Choroid plexus epithelial cell (primary cell): ENCODE data around the gene NGEF.

Source experiments
- DNase-seq: peaks from one replicate; pipeline ENCODE4 v3.0.0-alpha.2; 2010; ENCODE audit warnings: low read depth
- H3K4me3 ChIP-seq: 2 replicates; pipeline ENCODE4 v1.5.1; 2011; ENCODE audit warnings: low read depth, mild to moderate bottlenecking, control low read depth, low read length, moderate library complexity
- TF ChIP-seq, protein P1 (sequence below): conservative IDR thresholded peaks from 2 replicates; pipeline ENCODE4 v1.5.1; 2011; ENCODE audit warnings: low read depth, mild to moderate bottlenecking, control low read depth, inconsistent platforms, low read length, moderate library complexity

Gene NGEF

DNA sequence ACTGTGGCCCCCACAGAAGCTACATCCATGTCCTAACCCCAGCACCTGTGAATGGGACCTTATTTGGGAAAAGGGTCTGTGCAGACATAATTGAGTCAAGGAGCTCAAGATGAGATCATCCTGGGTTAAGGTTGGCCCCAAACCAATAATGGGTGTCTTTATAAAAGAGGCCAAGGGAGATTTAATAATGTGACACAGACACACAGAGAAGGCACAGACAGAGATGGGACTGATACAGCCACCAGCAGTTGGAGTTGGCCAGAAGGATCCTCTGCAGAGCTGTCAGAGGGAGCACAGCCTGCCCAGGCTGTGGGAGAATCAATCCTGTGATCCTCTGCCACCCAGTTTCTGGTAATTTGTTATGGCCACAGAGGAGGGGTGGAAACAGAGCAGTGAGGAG is 116.9 kb downstream of the NGEF start:
- TF ChIP-seq, protein P1, sequence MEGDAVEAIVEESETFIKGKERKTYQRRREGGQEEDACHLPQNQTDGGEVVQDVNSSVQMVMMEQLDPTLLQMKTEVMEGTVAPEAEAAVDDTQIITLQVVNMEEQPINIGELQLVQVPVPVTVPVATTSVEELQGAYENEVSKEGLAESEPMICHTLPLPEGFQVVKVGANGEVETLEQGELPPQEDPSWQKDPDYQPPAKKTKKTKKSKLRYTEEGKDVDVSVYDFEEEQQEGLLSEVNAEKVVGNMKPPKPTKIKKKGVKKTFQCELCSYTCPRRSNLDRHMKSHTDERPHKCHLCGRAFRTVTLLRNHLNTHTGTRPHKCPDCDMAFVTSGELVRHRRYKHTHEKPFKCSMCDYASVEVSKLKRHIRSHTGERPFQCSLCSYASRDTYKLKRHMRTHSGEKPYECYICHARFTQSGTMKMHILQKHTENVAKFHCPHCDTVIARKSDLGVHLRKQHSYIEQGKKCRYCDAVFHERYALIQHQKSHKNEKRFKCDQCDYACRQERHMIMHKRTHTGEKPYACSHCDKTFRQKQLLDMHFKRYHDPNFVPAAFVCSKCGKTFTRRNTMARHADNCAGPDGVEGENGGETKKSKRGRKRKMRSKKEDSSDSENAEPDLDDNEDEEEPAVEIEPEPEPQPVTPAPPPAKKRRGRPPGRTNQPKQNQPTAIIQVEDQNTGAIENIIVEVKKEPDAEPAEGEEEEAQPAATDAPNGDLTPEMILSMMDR = no peak
- H3K4me3 ChIP-seq = no peak overlapping the region
- no peak for DNase-seq

DNA sequence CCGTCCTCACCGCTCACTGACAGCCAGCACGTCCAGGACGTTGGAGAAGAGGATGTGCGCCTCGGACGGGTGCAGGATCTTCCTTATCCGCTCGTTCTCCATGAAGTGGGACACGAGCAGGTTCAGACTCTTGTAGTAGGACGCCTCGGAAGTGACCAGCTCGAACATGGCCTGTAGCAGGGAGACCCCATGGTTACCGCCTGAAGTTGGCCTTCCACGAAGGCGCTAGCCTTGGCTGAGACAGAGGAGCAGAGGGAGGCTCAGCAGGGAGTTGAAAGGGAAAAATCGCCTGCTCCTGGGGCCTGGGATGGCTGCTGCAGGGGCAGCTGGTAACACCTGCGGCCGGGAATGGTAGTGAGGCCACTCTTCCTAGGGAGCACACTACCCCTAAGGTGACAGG is 118.3 kb downstream of the NGEF start:
- H3K4me3 ChIP-seq = no peak overlapping the region

DNA sequence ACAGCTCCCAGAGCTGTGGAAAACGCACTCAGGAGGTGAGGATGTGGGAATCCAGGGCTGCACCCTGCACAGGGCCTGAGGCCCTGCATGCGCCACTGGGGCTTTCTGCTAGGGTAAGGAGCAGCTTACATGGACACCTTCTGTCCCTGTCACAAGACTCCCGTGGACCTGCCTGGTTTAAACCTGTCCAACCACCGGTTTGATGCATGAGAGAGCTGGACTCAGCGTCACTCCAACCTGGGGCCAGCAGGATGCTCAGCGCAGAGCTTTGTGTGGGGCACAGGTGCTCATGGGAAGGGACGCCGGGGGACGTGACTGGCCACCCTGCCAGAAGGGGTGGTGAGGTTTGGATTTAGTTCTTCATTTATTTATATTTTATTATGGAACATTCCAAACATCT is 118.8 kb downstream of the NGEF start:
- no peak overlapping the region for H3K4me3 ChIP-seq
- no peak for DNase-seq
- TF ChIP-seq, protein P1 = no peak

More for the DNA sequence above, 118.3 kb downstream of the NGEF start:
- TF ChIP-seq, protein P1 = no peak
- DNase-seq = no peak

DNA sequence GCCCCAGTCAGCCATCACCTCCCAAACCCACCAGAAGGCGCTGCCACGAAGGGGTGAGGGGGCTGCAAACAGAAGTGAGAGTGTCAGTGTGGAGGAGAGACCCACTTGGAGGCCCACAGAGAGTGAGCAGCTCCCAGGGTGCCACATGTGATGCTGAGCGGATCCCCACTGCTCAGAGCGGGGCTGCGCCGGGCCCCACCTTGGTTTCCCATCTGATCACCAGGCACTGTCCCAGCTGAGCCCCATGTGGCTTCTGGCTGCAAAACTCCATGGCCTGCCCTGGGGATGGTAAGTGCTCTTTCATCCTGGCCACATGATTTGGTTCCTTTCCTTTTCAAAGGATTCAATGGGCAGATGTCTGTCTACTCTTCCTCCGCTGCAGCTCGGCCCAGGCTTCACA is 119.2 kb downstream of the NGEF start:
- H3K4me3 ChIP-seq = no peak overlapping the region
- TF ChIP-seq, protein P1 = no peak
- DNase-seq = no peak

DNA sequence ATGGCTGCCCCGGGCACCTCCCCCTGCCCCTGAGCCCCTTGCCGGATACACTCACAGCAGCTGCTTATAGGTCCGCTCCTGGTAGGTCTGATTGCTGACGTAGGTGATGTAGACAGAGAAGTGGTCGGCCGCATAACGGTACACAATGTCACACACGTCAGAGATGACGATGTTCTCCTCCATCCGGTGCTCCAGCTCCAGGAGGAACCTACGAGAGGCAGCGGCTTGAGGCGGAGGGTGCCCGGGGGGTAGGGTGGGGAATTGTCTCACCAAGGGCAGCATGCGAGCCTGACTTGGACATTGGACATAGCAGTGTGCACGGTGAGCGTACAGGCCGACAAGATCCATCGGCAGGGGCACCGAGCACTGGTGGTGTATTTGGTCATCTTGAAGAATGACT is 120.2 kb downstream of the NGEF start:
- DNase-seq = no peak
- TF ChIP-seq, protein P1 = no peak
- no peak overlapping the region for H3K4me3 ChIP-seq

DNA sequence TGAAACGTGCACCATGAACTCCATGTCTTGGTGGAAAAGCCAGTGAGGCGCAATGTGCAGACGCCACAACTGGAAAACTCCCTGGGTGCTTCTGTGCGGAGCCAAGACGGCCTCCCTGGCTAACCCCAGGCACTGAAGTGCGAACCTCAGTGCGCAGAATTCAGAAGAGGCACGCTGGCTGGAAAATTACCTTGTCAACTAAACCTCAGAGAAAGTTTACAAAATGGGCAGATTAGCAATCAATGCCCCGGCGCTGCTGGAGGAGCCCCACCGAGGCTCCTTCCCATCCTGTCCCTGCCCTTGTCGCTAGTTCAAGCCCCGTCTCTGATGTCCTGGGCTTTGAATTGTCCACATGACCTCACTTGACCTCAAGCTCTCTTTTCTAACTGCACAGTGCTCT is 120.8 kb downstream of the NGEF start:
- H3K4me3 ChIP-seq = no peak overlapping the region
- TF ChIP-seq, protein P1 = no peak
- DNase-seq = no peak

DNA sequence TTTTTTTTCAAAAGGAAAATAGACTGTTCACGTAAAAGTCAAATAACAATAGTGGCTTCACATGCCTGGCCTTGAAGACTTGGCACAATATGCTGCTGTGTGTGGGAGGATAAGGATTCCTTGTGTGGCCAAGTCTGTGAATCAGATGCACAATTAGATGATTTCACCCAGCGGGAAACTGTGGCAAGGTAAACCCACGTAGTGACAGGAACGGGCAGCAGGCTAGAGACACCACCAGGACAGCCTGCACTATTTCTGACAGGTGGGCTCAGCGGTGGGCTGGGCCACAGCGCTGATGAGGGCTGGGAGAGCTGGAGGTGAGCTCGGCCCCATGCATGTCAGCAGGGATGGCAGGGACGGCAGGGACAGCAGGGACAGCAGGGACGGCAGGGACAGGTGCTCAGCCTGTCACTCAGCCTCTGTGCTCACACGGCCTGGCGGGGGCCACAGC is 121.4 kb downstream of the NGEF start:
- TF ChIP-seq, protein P1 = no peak
- H3K4me3 ChIP-seq = no peak overlapping the region
- peak; percentile 42 for DNase-seq
